ENCODE measurements around the gene GPR84. TPM values are rescaled to one million over a fixed set of nuclear protein-coding genes. Genes with fewer than 3 reads are reported as not detected.

The GPR84 gene
- total and polyA plus RNA-seq, 2 of the 13 experiments (the other 11 are each of a cell fraction or from before 2014, with no cell fraction given), result not detected

- TF ChIP-seq ATF3 (CRISPR knock-in tag; IDR thresholded peaks at IDR 0.05) (no peak), IRF1 (CRISPR knock-in tag; IDR thresholded peaks at IDR 0.05; ENCODE audit: low read depth) (no peak), MED1 (CRISPR knock-in tag; IDR thresholded peaks at IDR 0.05) (peak; percentile 55; the same call in 1 of the 2 replicates), ZNF460 (CRISPR knock-in tag; IDR thresholded peaks at IDR 0.05; ENCODE audit: borderline replicate concordance) (no peak), ZMYM4 (CRISPR knock-in tag; IDR thresholded peaks at IDR 0.05) (peak; percentile 25; the same call in 1 of the 2 replicates), TFDP1 (CRISPR knock-in tag; IDR thresholded peaks at IDR 0.05; ENCODE audit: borderline replicate concordance) (peak; percentile 22; the same call in 1 of the 2 replicates), PCBP2 (optimal IDR thresholded peaks at IDR 0.05; ENCODE audit: low read depth, low read length, poor library complexity, severe bottlenecking) (no peak), GRHL1 (CRISPR knock-in tag; conservative IDR thresholded peaks at IDR 0.05) (no peak), CREBL2 (CRISPR knock-in tag; IDR thresholded peaks at IDR 0.05; ENCODE audit: borderline replicate concordance) (no peak), NFE2L1 (CRISPR knock-in tag; IDR thresholded peaks at IDR 0.05; ENCODE audit: borderline replicate concordance) (no peak), PATZ1 (CRISPR knock-in tag; IDR thresholded peaks at IDR 0.05) (peak; percentile 62; the same call in 1 of the 2 replicates), ZNF275 (CRISPR knock-in tag; IDR thresholded peaks at IDR 0.05; ENCODE audit: borderline replicate concordance) (no peak), ZNF274 (CRISPR knock-in tag; IDR thresholded peaks at IDR 0.05) (no peak), RFXANK (CRISPR knock-in tag; IDR thresholded peaks at IDR 0.05) (0 out of 2 replicates have a peak, but pooled peaks have one; percentile 32), NR0B2 (CRISPR knock-in tag; IDR thresholded peaks at IDR 0.05) (no peak), PHB2 (IDR thresholded peaks at IDR 0.05; ENCODE audit: partially characterized antibody) (no peak), AKAP8 (CRISPR knock-in tag; IDR thresholded peaks at IDR 0.05) (no peak), ZNF136 (CRISPR knock-in tag; IDR thresholded peaks at IDR 0.05; ENCODE audit: low read depth) (no peak), ZNF354B (CRISPR knock-in tag; IDR thresholded peaks at IDR 0.05) (no peak), NFKBIZ (CRISPR knock-in tag; IDR thresholded peaks at IDR 0.05) (no peak)
Observed at GRCh38 chr12:54360717-54361456, 3.4 kb downstream of the GPR84 start (continued).
